IMR-90 (cell line): Measurements from ENCODE around the gene ZNF227. TPM values are rescaled to one million over a fixed set of nuclear protein-coding genes. Genes with fewer than 3 reads are reported as not detected.

ENCODE experiments used
- ATAC-seq: fragments of 200-7000 bp; cut with Tn5 transposase; 2 replicates; pipeline ENCODE4 v1.9.1; 2020; ENCODE audit warnings: low read depth, mild to moderate bottlenecking, moderate library complexity
- BruUV-seq: library from RNA; stranded (reverse); fragments of 400-500 nt; replicated peaks from 2 replicates; lab custom pipeline; 2021; lab: Mats Ljungman, UMichigan
- CTCF ChIA-PET: fragments of 300-600 bp; formaldehyde crosslinking; extraction: SDS; loops from one replicate; lab custom pipeline; 2021; ENCODE audit warnings: antibody characterized with exemption; lab: Yijun Ruan, JAX
- POLR2A ChIA-PET: fragments of 300-600 bp; sonication (Branson Sonifier 250); formaldehyde crosslinking; loops from one replicate; lab custom pipeline; 2022; ENCODE audit warnings: antibody characterized with exemption; ENCODE audit not compliant: unreplicated experiment; lab: Charles Lee
- DNase-seq: peaks from one replicate; pipeline ENCODE4 v3.0.0; 2013
- H2AFZ ChIP-seq: replicated peaks from 2 replicates; pipeline ENCODE3; 2013; ENCODE audit warnings: low read length, mild to moderate bottlenecking; ENCODE audit not compliant: poor library complexity
- H2AK5ac ChIP-seq: 2 replicates; pipeline ENCODE4 v1.6.1; 2013; ENCODE audit warnings: low read depth, low read length, inconsistent platforms
- H2AK9ac ChIP-seq: replicated peaks from 2 replicates; pipeline ENCODE3; 2013; ENCODE audit warnings: mild to moderate bottlenecking, low read depth, low read length, moderate library complexity; ENCODE audit not compliant: poor library complexity
- H2BK120ac ChIP-seq: 2 replicates; pipeline ENCODE4 v1.6.1; 2013; ENCODE audit warnings: low read depth, low read length, inconsistent platforms
- H2BK15ac ChIP-seq: 3 replicates; pipeline ENCODE4 v1.6.1; 2013; ENCODE audit warnings: low read depth, low read length, inconsistent platforms
- H2BK20ac ChIP-seq: 2 replicates; pipeline ENCODE4 v1.6.1; 2013; ENCODE audit warnings: low read depth, mild to moderate bottlenecking, inconsistent platforms, low read length, moderate library complexity
- H2BK5ac ChIP-seq: 2 replicates; pipeline ENCODE4 v1.6.1; 2013; ENCODE audit warnings: mild to moderate bottlenecking, low read depth, low read length, inconsistent platforms; ENCODE audit not compliant: poor library complexity, severe bottlenecking
- H3K14ac ChIP-seq: replicated peaks from 2 replicates; pipeline ENCODE4 v1.6.1; 2013; ENCODE audit warnings: low read depth, low read length, inconsistent platforms
- H3K18ac ChIP-seq: 2 replicates; pipeline ENCODE4 v1.6.1; 2013; ENCODE audit warnings: low read depth, low read length, control low read depth
- H3K23ac ChIP-seq: 2 replicates; pipeline ENCODE4 v1.6.1; 2013; ENCODE audit warnings: low read depth, low read length, inconsistent platforms
- H3K27ac ChIP-seq: 2 replicates; pipeline ENCODE4 v1.5.1; 2013; ENCODE audit warnings: mild to moderate bottlenecking, control low read depth, low read length; ENCODE audit not compliant: insufficient read depth
- H3K27me3 ChIP-seq: 2 replicates; pipeline ENCODE4 v1.6.1; 2013; ENCODE audit warnings: low read length; ENCODE audit not compliant: control insufficient read depth, insufficient read depth
- H3K36me3 ChIP-seq: 2 replicates; pipeline ENCODE4 v1.6.1; 2013; ENCODE audit warnings: low read length, mixed read lengths; ENCODE audit not compliant: control insufficient read depth, insufficient read depth
- H3K4ac ChIP-seq: 2 replicates; pipeline ENCODE4 v1.6.1; 2013; ENCODE audit warnings: low read depth, low read length, inconsistent platforms
- H3K4me1 ChIP-seq: 2 replicates; pipeline ENCODE4 v1.6.1; 2013; ENCODE audit warnings: low read length, mixed read lengths; ENCODE audit not compliant: control insufficient read depth, insufficient read depth
- H3K4me2 ChIP-seq: 2 replicates; pipeline ENCODE4 v1.6.1; 2013; ENCODE audit warnings: low read depth, mild to moderate bottlenecking, control low read depth, low read length, moderate library complexity
- H3K4me3 ChIP-seq: 2 replicates; pipeline ENCODE4 v1.5.1; 2013; ENCODE audit warnings: low read depth, mild to moderate bottlenecking, control low read depth, low read length, moderate library complexity; ENCODE audit not compliant: insufficient read depth
- H3K56ac ChIP-seq: 2 replicates; pipeline ENCODE4 v1.6.1; 2013; ENCODE audit warnings: low read length, inconsistent platforms; ENCODE audit not compliant: insufficient read depth; ENCODE audit errors: extremely low read depth
- H3K79me1 ChIP-seq, 2 experiments: 2 replicates each; pipeline ENCODE4 v1.6.1; 2013; ENCODE audit warnings: low read length in 2 of 2, inconsistent platforms in 1 of 2, low read depth in 1 of 2
- H3K9ac ChIP-seq: 2 replicates; pipeline ENCODE4 v1.6.1; 2013; ENCODE audit warnings: low read depth, low read length, control low read depth
- H3K9me1 ChIP-seq: 2 replicates; pipeline ENCODE4 v1.6.1; 2013; ENCODE audit warnings: low read length, inconsistent platforms; ENCODE audit not compliant: insufficient read depth
- H3K9me3 ChIP-seq: 2 replicates; pipeline ENCODE4 v1.6.1; 2013; ENCODE audit warnings: low read length; ENCODE audit not compliant: control insufficient read depth, insufficient read depth
- H4K20me1 ChIP-seq: 2 replicates; pipeline ENCODE4 v1.6.1; 2013; ENCODE audit warnings: low read length, inconsistent platforms; ENCODE audit not compliant: insufficient read depth
- H4K5ac ChIP-seq: 2 replicates; pipeline ENCODE4 v1.6.1; 2013; ENCODE audit warnings: mild to moderate bottlenecking, low read depth, low read length, control low read depth
- H4K8ac ChIP-seq, 2 experiments: 2 replicates each; pipeline ENCODE4 v1.6.1; 2013; ENCODE audit warnings: low read depth in 2 of 2, low read length in 2 of 2, control low read depth in 1 of 2, inconsistent platforms in 1 of 2
- H4K91ac ChIP-seq: 2 replicates; pipeline ENCODE4 v1.6.1; 2013; ENCODE audit warnings: low read depth, low read length, inconsistent platforms; ENCODE audit not compliant: insufficient read depth
- CTCF ChIP-seq: conservative IDR thresholded peaks from 2 replicates; pipeline ENCODE4 v1.5.1; 2012; ENCODE audit warnings: mild to moderate bottlenecking, low read depth, low read length, improper control_type of control experiment
- POLR2A ChIP-seq: IDR thresholded peaks from 2 replicates; pipeline ENCODE4 v1.6.1; 2012; ENCODE audit warnings: mild to moderate bottlenecking, low read depth, low read length
- RAD21 ChIP-seq: IDR thresholded peaks from 2 replicates; pipeline ENCODE4 v1.6.1; 2012; ENCODE audit warnings: low read length, improper control_type of control experiment
- RCOR1 ChIP-seq: IDR thresholded peaks from 2 replicates; pipeline ENCODE4 v1.6.1; 2012; ENCODE audit warnings: mild to moderate bottlenecking, low read length, improper control_type of control experiment; ENCODE audit not compliant: insufficient replicate concordance
- USF2 ChIP-seq: fragments of 150-350 bp; IDR thresholded peaks from 2 replicates; pipeline ENCODE4 v1.6.1; 2017; ENCODE audit warnings: mild to moderate bottlenecking, antibody characterized with exemption, low read length, low read depth
- dilution Hi-C: fragments of 300-500 bp; cut with HindIII; formaldehyde crosslinking; loops from one replicate; pipeline ENCODE4 v1.14.3; 2018; ENCODE audit warnings: low sequenced_read_pairs; ENCODE audit not compliant: unreplicated experiment
- in situ Hi-C: fragments of 300-500 bp; cut with MboI; formaldehyde crosslinking; loops from 3 replicates; pipeline ENCODE4 v1.14.3; 2019; ENCODE audit warnings: low sequenced_read_pairs, inconsistent platforms, mixed read lengths
- intact Hi-C: fragments of 100-400 bp; cut with micrococcal nuclease; formaldehyde crosslinking; loops from 2 replicates; pipeline ENCODE4 v1.10.0; 2022
- polyA plus RNA-seq, 3 experiments: library from polyadenylated mRNA; depleted of rRNA; stranded (reverse); fragments of >200 nt; gene quantifications; 2 replicates each; pipeline ENCODE4 v1.2.3, GENCODE V29; 2012; ENCODE audit warnings: low replicate concordance in 1 of 3
- total RNA-seq: library from RNA; depleted of rRNA; stranded (reverse); fragments of >200 nt; gene quantifications from 2 replicates; pipeline ENCODE4 v1.2.3, GENCODE V29; 2012

The ZNF227 gene
- total and polyA plus RNA-seq, 2 of the 4 experiments (the other 2 are of a cell fraction): 4.9 to 19.2 TPM

- Histone ChIP-seq H3K4ac (no peak overlapping the region), H3K23ac (no peak overlapping the region), H3K9me1 (no peaks in the 10 kb centered on the region), H2BK20ac (no peak overlapping the region), H3K27me3 (no peaks in the 10 kb centered on the region), H4K8ac (no peak overlapping the region), H3K36me3 (no peaks in the 10 kb centered on the region), H4K91ac (no peak overlapping the region), H3K4me1 (no peaks in the 10 kb centered on the region), H2AK5ac (no peak overlapping the region), H2AK9ac (no peak overlapping the region), H3K4me3 (no peak overlapping the region), H3K4me2 (no peak overlapping the region), H2BK120ac (no peak overlapping the region), H2BK5ac (no peak overlapping the region), H3K56ac (no peak overlapping the region), H2AFZ (no peak overlapping the region), H3K14ac (no peak overlapping the region), H2BK15ac (no peak overlapping the region), H3K9me3 (no peaks in the 10 kb centered on the region), H4K5ac (no peak overlapping the region), H3K79me1 (no peaks in the 10 kb centered on the region), H3K18ac (no peak overlapping the region), H4K20me1 (no peaks in the 10 kb centered on the region), H3K27ac (no peak overlapping the region), H3K9ac (no peak overlapping the region)
- intact Hi-C loops: no loop called here
- dilution Hi-C loops: no loop called here
- CTCF ChIA-PET: no interaction called here
- ATAC-seq: no peak
- no TSS peak for BruUV-seq
- DNase-seq: no peak
- in situ Hi-C loops: no loop called here
- POLR2A ChIA-PET: no interaction called here
- no peak for TF ChIP-seq RAD21
- TF ChIP-seq CTCF: no peak
- no peak for TF ChIP-seq USF2
- TF ChIP-seq RCOR1: no peak
- TF ChIP-seq POLR2A: no peak
These were observed 15.6 kb upstream of the ZNF227 start for GRCh38 chr19:44196772-44197171.
